ENCODE results near the gene CMIP.

Gene CMIP

GRCh38 chr16:81571175-81571574 is 126.6 kb downstream of the CMIP start:
- no peaks in the 10 kb centered on the region for H3K27me3 ChIP-seq (ENCODE audit: control insufficient read depth in 1 of 2, insufficient read depth in 1 of 2, low read length in 2 of 2)
- H2BK12ac ChIP-seq (ENCODE audit: low read length in 2 of 2): no peak overlapping the region
- H3K4ac ChIP-seq (ENCODE audit: low read depth in 1 of 2, low read length in 2 of 2): no peak overlapping the region
- H2AFZ ChIP-seq (ENCODE audit: low read depth, low read length): no peak overlapping the region
- H3K36me3 ChIP-seq (ENCODE audit: control insufficient read depth in 1 of 2, insufficient read depth in 2 of 2, low read depth in 1 of 2, low read length in 2 of 2): peaks cover 0 to 11% of the 10 kb centered on the region in 2 experiments
- H3K79me1 ChIP-seq (replicated peaks; ENCODE audit: low read length, poor library complexity, severe bottlenecking): peaks cover 63% of the 10 kb centered on the region
- no peak overlapping the region for H2BK120ac ChIP-seq (ENCODE audit: low read depth, low read length)
- no peak overlapping the region for H4K8ac ChIP-seq (ENCODE audit: low read length)
- no peak overlapping the region for H3K14ac ChIP-seq (ENCODE audit: low read length in 2 of 2)
- WGBS: 92% methylated on average over 3 of the region's 4 CpGs
- no peak overlapping the region for H4K91ac ChIP-seq (ENCODE audit: low read length)
- no peak for DNase-seq
- no peak overlapping the region for H3K27ac ChIP-seq (ENCODE audit: low read length, poor library complexity, severe bottlenecking)
- peaks cover 20% of the 10 kb centered on the region for H3K4me1 ChIP-seq (ENCODE audit: control insufficient read depth, insufficient read depth, low read depth, low read length)
- H3K9me3 ChIP-seq (ENCODE audit: control insufficient read depth, low read length): no peaks in the 10 kb centered on the region
- H2BK15ac ChIP-seq (ENCODE audit: low read depth, poor library complexity, severe bottlenecking): no peak overlapping the region
- no peak overlapping the region for H3K23ac ChIP-seq (ENCODE audit: low read length in 2 of 2)
- no peak overlapping the region for H3K9ac ChIP-seq (ENCODE audit: low read length)
- H3K4me2 ChIP-seq (ENCODE audit: low read length, poor library complexity, severe bottlenecking): no peak overlapping the region
- H2BK5ac ChIP-seq (ENCODE audit: low read depth, low read length, poor library complexity, severe bottlenecking): no peak overlapping the region
- no peak overlapping the region for H3K4me3 ChIP-seq (ENCODE audit: insufficient read depth in 1 of 2, low read depth in 1 of 2, low read length in 2 of 2)
- no peak overlapping the region for H3K18ac ChIP-seq (ENCODE audit: low read depth in 1 of 2, low read length in 2 of 2)
- no peak overlapping the region for H2AK5ac ChIP-seq (ENCODE audit: low read length, severe bottlenecking)

GRCh38 chr16:81571592-81572385 is 127.2 kb downstream of the CMIP start:
- WGBS: 95% methylated on average over 24 of the region's 24 CpGs
- no peak overlapping the region for H3K23ac ChIP-seq (ENCODE audit: low read length in 2 of 2)

DNA sequence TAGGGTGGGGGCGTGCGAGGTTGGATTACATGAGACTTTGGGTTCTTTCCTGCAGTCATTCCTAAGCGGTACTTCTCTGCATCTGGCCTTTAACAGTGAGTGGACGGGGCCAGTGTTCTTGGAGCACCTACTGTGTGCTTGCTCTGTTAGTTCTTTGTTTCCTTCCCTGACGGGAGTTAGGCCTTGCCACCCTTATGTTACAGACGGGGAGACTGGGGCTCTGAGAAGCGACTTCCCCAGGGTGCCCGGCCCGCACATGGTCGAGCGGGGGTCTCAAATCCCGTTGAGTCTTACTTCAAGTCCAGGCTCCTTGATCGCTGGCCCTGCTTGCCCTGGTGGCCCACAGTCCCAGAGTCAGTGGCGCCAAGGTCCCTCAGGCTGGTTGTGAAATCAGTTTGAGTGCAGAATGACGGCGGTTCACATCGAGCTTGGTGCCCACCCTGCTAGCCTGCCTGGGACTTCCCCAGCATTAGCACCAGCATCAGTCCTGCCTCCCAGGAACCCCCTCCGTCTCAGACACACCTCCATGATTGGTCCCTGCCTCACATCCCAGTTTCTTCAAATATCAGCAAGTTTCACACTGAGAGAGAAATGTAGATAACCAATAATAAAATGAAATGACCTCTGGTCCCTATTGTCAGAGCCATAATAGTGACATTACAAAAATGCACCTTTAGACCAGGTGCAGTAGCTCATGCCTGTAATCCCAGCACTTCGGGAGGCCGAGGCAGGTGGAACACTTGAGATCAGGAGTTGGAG is 128.0 kb downstream of the CMIP start:
- Histone ChIP-seq H2AK5ac (ENCODE audit: low read length, severe bottlenecking) (no peak overlapping the region), H3K23ac (ENCODE audit: low read length in 2 of 2) (no peak overlapping the region), H3K9ac (ENCODE audit: low read length) (no peak overlapping the region), H3K4me2 (ENCODE audit: low read length, poor library complexity, severe bottlenecking) (no peak overlapping the region), H3K27me3 (ENCODE audit: control insufficient read depth in 1 of 2, insufficient read depth in 1 of 2, low read length in 2 of 2) (no peaks in the 10 kb centered on the region), H3K18ac (ENCODE audit: low read depth in 1 of 2, low read length in 2 of 2) (no peak overlapping the region), H4K91ac (ENCODE audit: low read length) (no peak overlapping the region), H4K8ac (ENCODE audit: low read length) (no peak overlapping the region), H2AFZ (ENCODE audit: low read depth, low read length) (no peak overlapping the region), H2BK12ac (ENCODE audit: low read length in 2 of 2) (no peak overlapping the region), H3K27ac (ENCODE audit: low read length, poor library complexity, severe bottlenecking) (no peak overlapping the region), H3K4ac (ENCODE audit: low read depth in 1 of 2, low read length in 2 of 2) (no peak overlapping the region), H2BK5ac (ENCODE audit: low read depth, low read length, poor library complexity, severe bottlenecking) (no peak overlapping the region), H2BK120ac (ENCODE audit: low read depth, low read length) (no peak overlapping the region), H3K36me3 (ENCODE audit: control insufficient read depth in 1 of 2, insufficient read depth in 2 of 2, low read depth in 1 of 2, low read length in 2 of 2) (peaks cover 0 to 8% of the 10 kb centered on the region in 2 experiments), H3K4me1 (ENCODE audit: control insufficient read depth, insufficient read depth, low read depth, low read length) (peaks cover 17% of the 10 kb centered on the region), H3K9me3 (ENCODE audit: control insufficient read depth, low read length) (no peaks in the 10 kb centered on the region), H3K4me3 (ENCODE audit: insufficient read depth in 1 of 2, low read depth in 1 of 2, low read length in 2 of 2) (no peak overlapping the region), H3K14ac (ENCODE audit: low read length in 2 of 2) (no peak overlapping the region), H2BK15ac (ENCODE audit: low read depth, poor library complexity, severe bottlenecking) (no peak overlapping the region), H3K79me1 (replicated peaks; ENCODE audit: low read length, poor library complexity, severe bottlenecking) (peaks cover 53% of the 10 kb centered on the region)
- no peak for DNase-seq
- 96% methylated on average over 19 of the region's 20 CpGs for WGBS

More at GRCh38 chr16:81571592-81572385, 127.2 kb downstream of the CMIP start:
- no peak overlapping the region for H2BK12ac ChIP-seq (ENCODE audit: low read length in 2 of 2)
- no peak overlapping the region for H2BK15ac ChIP-seq (ENCODE audit: low read depth, poor library complexity, severe bottlenecking)
- no peak overlapping the region for H2AK5ac ChIP-seq (ENCODE audit: low read length, severe bottlenecking)
- H3K36me3 ChIP-seq (ENCODE audit: control insufficient read depth in 1 of 2, insufficient read depth in 2 of 2, low read depth in 1 of 2, low read length in 2 of 2): peaks cover 0 to 11% of the 10 kb centered on the region in 2 experiments
- H3K4me3 ChIP-seq (ENCODE audit: insufficient read depth in 1 of 2, low read depth in 1 of 2, low read length in 2 of 2): no peak overlapping the region
- no peak overlapping the region for H3K27ac ChIP-seq (ENCODE audit: low read length, poor library complexity, severe bottlenecking)
- no peak overlapping the region for H2BK120ac ChIP-seq (ENCODE audit: low read depth, low read length)
- no peak overlapping the region for H3K4me2 ChIP-seq (ENCODE audit: low read length, poor library complexity, severe bottlenecking)
- no peaks in the 10 kb centered on the region for H3K27me3 ChIP-seq (ENCODE audit: control insufficient read depth in 1 of 2, insufficient read depth in 1 of 2, low read length in 2 of 2)
- H2AFZ ChIP-seq (ENCODE audit: low read depth, low read length): no peak overlapping the region
- no peaks in the 10 kb centered on the region for H3K9me3 ChIP-seq (ENCODE audit: control insufficient read depth, low read length)
- no peak overlapping the region for H3K14ac ChIP-seq (ENCODE audit: low read length in 2 of 2)
- DNase-seq: no peak
- H4K91ac ChIP-seq (ENCODE audit: low read length): no peak overlapping the region
- peaks cover 60% of the 10 kb centered on the region for H3K79me1 ChIP-seq (replicated peaks; ENCODE audit: low read length, poor library complexity, severe bottlenecking)
- H2BK5ac ChIP-seq (ENCODE audit: low read depth, low read length, poor library complexity, severe bottlenecking): no peak overlapping the region
- H3K9ac ChIP-seq (ENCODE audit: low read length): no peak overlapping the region
- no peak overlapping the region for H3K4ac ChIP-seq (ENCODE audit: low read depth in 1 of 2, low read length in 2 of 2)
- H3K18ac ChIP-seq (ENCODE audit: low read depth in 1 of 2, low read length in 2 of 2): no peak overlapping the region
- H3K4me1 ChIP-seq (ENCODE audit: control insufficient read depth, insufficient read depth, low read depth, low read length): peaks cover 20% of the 10 kb centered on the region
- H4K8ac ChIP-seq (ENCODE audit: low read length): no peak overlapping the region

DNA sequence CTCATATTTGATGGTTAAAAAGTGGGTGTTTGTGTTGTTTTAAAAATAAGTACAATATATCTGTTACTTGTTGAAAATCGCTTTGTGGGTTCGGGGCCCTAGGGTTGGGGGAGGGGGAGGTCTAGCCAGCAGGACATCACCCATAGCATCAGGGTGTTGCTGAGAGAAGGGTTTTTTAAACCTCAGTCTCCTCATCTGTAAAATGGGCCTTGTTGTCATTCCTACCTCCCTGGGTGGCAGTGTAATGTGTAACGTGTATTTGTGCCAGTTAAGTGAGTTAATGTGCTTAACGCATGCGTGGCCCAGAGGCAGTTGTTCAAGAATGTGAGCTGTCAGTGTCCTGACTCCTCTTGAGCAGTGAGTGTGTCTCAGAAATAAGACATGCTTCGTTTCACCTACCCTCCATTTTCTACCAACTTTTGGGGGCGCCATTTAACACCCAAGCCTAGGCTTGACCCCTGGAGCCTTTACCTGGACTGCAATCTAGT is 129.0 kb downstream of the CMIP start:
- DNase-seq: no peak
- Histone ChIP-seq H3K4me3 (ENCODE audit: insufficient read depth in 1 of 2, low read depth in 1 of 2, low read length in 2 of 2) (no peak overlapping the region), H3K4me2 (ENCODE audit: low read length, poor library complexity, severe bottlenecking) (no peak overlapping the region), H3K18ac (ENCODE audit: low read depth in 1 of 2, low read length in 2 of 2) (no peak overlapping the region), H2BK12ac (ENCODE audit: low read length in 2 of 2) (no peak overlapping the region), H2BK120ac (ENCODE audit: low read depth, low read length) (no peak overlapping the region), H3K14ac (ENCODE audit: low read length in 2 of 2) (no peak overlapping the region), H3K27me3 (ENCODE audit: control insufficient read depth in 1 of 2, insufficient read depth in 1 of 2, low read length in 2 of 2) (no peaks in the 10 kb centered on the region), H3K4me1 (ENCODE audit: control insufficient read depth, insufficient read depth, low read depth, low read length) (peaks cover 10% of the 10 kb centered on the region), H3K4ac (ENCODE audit: low read depth in 1 of 2, low read length in 2 of 2) (no peak overlapping the region), H4K8ac (ENCODE audit: low read length) (no peak overlapping the region), H4K91ac (ENCODE audit: low read length) (no peak overlapping the region), H3K9me3 (ENCODE audit: control insufficient read depth, low read length) (no peaks in the 10 kb centered on the region), H3K79me1 (replicated peaks; ENCODE audit: low read length, poor library complexity, severe bottlenecking) (peaks cover 51% of the 10 kb centered on the region), H3K23ac (ENCODE audit: low read length in 2 of 2) (no peak overlapping the region), H3K36me3 (ENCODE audit: control insufficient read depth in 1 of 2, insufficient read depth in 2 of 2, low read depth in 1 of 2, low read length in 2 of 2) (peaks cover 0 to 8% of the 10 kb centered on the region in 2 experiments), H2BK5ac (ENCODE audit: low read depth, low read length, poor library complexity, severe bottlenecking) (no peak overlapping the region), H2BK15ac (ENCODE audit: low read depth, poor library complexity, severe bottlenecking) (no peak overlapping the region), H2AK5ac (ENCODE audit: low read length, severe bottlenecking) (no peak overlapping the region), H3K27ac (ENCODE audit: low read length, poor library complexity, severe bottlenecking) (no peak overlapping the region), H2AFZ (ENCODE audit: low read depth, low read length) (no peak overlapping the region), H3K9ac (ENCODE audit: low read length) (no peak overlapping the region)
- 96% methylated on average over 7 of the region's 7 CpGs for WGBS
